Parathyroid adenoma (tissue), 2 donors: ENCODE measurements around the gene CLEC11A.

Source experiments
- H2AFZ ChIP-seq: fragments of 300-600 bp; sonication (generic); one replicate; pipeline ENCODE4 v1.7.0; 2017; ENCODE audit warnings: antibody characterized with exemption, mild to moderate bottlenecking
- H3K27ac ChIP-seq: fragments of 300-600 bp; sonication (generic); one replicate; pipeline ENCODE4 v1.7.0; 2017
- H3K27me3 ChIP-seq: fragments of 300-600 bp; sonication (generic); one replicate; pipeline ENCODE4 v1.7.0; 2017; ENCODE audit warnings: low read length; ENCODE audit not compliant: control insufficient read depth, insufficient read depth
- H3K36me3 ChIP-seq: fragments of 300-600 bp; sonication (generic); one replicate; pipeline ENCODE4 v1.7.0; 2017; ENCODE audit warnings: low read length; ENCODE audit not compliant: control insufficient read depth, insufficient read depth
- H3K4me1 ChIP-seq: fragments of 300-600 bp; sonication (generic); one replicate; pipeline ENCODE4 v1.7.0; 2017; ENCODE audit warnings: control low read depth
- H3K4me2 ChIP-seq: fragments of 300-600 bp; sonication (generic); one replicate; pipeline ENCODE4 v1.7.0; 2017; ENCODE audit warnings: low read length
- H3K4me3 ChIP-seq: fragments of 300-600 bp; sonication (generic); one replicate; pipeline ENCODE4 v1.7.0; 2017; ENCODE audit warnings: low read depth, low read length
- H3K79me2 ChIP-seq: fragments of 300-600 bp; sonication (generic); one replicate; pipeline ENCODE4 v1.7.0; 2017; ENCODE audit warnings: control low read depth
- H3K9ac ChIP-seq: fragments of 300-600 bp; sonication (generic); one replicate; pipeline ENCODE4 v1.7.0; 2017; ENCODE audit warnings: mild to moderate bottlenecking
- H3K9me3 ChIP-seq: fragments of 300-600 bp; sonication (generic); one replicate; pipeline ENCODE4 v1.7.0; 2017; ENCODE audit warnings: low read length; ENCODE audit not compliant: control insufficient read depth
- TF ChIP-seq, protein P1 (sequence below): fragments of 300-600 bp; sonication (generic); IDR thresholded peaks from one replicate; pipeline ENCODE4 v1.7.0; 2017; ENCODE audit warnings: antibody characterized with exemption, mild to moderate bottlenecking
- donor health status: primary hyperparathyroidism.

CLEC11A gene

DNA sequence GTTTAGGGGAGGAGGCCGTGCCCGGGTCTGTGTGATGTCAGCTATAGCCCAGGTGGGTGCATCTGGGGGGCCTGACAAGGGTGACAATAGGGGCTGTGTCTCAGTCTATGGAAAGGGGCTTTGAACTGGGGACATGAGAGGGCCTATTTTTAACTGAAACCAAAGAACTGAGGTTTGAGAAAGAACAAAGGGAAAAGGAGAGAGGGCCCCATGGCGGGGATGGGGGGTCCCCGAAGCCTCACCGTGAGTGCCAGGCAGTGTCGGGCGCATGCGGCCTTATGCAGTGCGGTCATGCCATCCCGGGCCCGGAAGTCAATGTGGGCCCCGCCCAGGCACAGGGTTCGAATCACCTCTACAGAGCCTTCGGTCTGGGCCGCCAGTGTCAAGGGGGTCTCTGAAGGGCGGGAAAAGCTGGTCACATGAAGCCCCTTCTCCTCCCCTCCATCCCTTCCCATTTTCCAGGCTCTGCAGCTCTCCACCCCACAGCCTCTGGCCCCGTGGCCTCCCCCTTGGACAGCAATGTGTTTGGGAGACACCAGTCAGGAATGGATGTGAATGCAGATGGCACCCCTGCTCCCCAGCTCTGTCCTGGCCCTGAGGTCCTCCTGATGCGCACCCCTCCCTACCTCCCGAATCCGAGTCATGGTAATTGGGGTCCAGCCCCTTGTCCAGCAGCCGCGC lies 9.5 kb upstream of the CLEC11A start:
- no peak overlapping the region for H3K4me3 ChIP-seq
- no peaks in the 10 kb centered on the region for H3K36me3 ChIP-seq
- H3K4me2 ChIP-seq: no peak overlapping the region
- no peaks in the 10 kb centered on the region for H3K27me3 ChIP-seq
- no peaks in the 10 kb centered on the region for H3K4me1 ChIP-seq
- TF ChIP-seq, protein P1, sequence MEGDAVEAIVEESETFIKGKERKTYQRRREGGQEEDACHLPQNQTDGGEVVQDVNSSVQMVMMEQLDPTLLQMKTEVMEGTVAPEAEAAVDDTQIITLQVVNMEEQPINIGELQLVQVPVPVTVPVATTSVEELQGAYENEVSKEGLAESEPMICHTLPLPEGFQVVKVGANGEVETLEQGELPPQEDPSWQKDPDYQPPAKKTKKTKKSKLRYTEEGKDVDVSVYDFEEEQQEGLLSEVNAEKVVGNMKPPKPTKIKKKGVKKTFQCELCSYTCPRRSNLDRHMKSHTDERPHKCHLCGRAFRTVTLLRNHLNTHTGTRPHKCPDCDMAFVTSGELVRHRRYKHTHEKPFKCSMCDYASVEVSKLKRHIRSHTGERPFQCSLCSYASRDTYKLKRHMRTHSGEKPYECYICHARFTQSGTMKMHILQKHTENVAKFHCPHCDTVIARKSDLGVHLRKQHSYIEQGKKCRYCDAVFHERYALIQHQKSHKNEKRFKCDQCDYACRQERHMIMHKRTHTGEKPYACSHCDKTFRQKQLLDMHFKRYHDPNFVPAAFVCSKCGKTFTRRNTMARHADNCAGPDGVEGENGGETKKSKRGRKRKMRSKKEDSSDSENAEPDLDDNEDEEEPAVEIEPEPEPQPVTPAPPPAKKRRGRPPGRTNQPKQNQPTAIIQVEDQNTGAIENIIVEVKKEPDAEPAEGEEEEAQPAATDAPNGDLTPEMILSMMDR: no peak
- no peak overlapping the region for H3K27ac ChIP-seq
- no peak overlapping the region for H2AFZ ChIP-seq
- H3K9me3 ChIP-seq: no peaks in the 10 kb centered on the region
- H3K79me2 ChIP-seq: no peaks in the 10 kb centered on the region
- H3K9ac ChIP-seq: no peak overlapping the region

DNA sequence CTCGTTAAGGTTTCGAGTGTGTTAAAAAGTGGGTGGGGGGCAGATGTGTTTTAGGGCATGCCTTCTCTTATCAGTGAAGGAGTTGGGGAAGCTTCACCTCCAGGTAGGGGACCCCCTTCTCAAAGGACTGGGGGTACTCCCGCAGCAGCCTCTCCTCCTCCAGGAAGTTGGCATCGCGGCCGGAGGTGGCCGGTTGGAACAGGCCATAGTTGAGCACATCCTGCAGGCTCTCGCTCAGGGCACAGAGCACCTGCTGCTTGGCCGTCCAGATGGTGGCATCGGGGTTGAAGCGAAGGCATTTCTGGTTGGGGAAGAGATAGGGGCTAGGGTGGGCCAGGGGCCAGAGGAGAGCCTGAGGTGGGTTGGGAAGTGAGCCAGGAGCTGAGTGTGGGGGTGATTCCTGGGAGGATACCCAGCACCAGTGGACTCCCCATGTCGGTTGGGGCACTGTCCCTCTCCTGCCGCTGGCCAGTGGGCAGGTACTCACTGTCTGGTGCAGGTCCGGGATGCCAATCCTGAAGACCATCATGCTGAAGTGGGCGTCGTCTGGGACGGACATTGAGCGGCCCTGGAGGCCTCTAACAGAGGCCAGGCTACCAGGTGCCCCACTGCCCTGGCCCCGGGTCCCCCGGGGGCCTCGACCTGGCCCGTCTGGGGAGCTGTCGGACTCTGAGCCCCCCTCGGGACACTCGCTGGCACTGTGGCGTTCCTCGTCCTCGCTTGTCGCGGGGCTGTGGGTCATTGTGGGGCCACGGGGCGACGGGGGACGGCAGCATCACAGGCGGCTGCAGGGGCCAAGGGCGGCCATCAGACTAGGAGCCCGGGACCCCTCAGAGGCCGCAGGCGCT lies 6.8 kb upstream of the CLEC11A start:
- TF ChIP-seq, protein P1: no peak
- no peaks in the 10 kb centered on the region for H3K9me3 ChIP-seq
- H3K27ac ChIP-seq: no peak overlapping the region
- no peaks in the 10 kb centered on the region for H3K79me2 ChIP-seq
- no peaks in the 10 kb centered on the region for H3K4me1 ChIP-seq
- no peaks in the 10 kb centered on the region for H3K27me3 ChIP-seq
- H2AFZ ChIP-seq: no peak overlapping the region
- H3K4me2 ChIP-seq: no peak overlapping the region
- H3K36me3 ChIP-seq: no peaks in the 10 kb centered on the region
- H3K4me3 ChIP-seq: no peak overlapping the region
- no peak overlapping the region for H3K9ac ChIP-seq

DNA sequence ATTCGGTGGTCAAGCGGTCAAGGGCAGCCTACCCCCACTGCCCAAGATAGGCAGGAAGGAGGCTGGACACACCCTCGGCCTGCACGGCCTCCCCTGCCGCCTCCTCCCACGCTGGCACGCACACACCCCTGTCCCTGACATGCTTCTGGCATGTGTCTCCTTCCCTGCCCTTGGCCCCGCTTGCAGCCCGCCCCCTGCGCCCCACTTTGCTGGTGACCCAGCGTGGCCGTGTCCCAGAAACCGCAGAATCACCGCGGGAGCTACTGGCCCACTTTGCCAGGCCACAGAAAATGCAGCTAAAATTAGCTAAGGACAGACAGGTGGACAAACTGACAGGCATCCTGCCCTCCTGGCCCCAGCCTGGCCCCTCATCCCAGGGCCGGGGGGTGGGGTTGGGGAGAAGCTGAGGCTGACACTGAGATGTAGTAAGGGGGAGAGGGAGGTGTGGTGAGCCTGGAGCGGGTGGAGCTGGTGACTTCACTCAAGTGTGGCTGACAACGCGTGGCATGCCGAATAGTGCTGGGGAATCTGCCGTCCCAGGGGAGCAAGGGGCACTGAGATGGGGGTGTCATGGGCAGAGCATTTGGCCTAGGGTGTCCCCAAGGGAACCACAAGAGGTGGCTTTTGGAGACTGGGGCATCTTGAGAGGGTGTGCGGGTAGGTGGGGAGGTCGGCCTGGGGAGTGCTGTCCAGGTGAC lies 6.0 kb upstream of the CLEC11A start:
- no peak overlapping the region for H3K4me2 ChIP-seq
- H2AFZ ChIP-seq: no peak overlapping the region
- no peaks in the 10 kb centered on the region for H3K9me3 ChIP-seq
- no peaks in the 10 kb centered on the region for H3K27me3 ChIP-seq
- H3K79me2 ChIP-seq: no peaks in the 10 kb centered on the region
- H3K4me1 ChIP-seq: no peaks in the 10 kb centered on the region
- H3K4me3 ChIP-seq: no peak overlapping the region
- TF ChIP-seq, protein P1: no peak
- H3K9ac ChIP-seq: no peak overlapping the region
- H3K27ac ChIP-seq: no peak overlapping the region
- no peaks in the 10 kb centered on the region for H3K36me3 ChIP-seq

DNA sequence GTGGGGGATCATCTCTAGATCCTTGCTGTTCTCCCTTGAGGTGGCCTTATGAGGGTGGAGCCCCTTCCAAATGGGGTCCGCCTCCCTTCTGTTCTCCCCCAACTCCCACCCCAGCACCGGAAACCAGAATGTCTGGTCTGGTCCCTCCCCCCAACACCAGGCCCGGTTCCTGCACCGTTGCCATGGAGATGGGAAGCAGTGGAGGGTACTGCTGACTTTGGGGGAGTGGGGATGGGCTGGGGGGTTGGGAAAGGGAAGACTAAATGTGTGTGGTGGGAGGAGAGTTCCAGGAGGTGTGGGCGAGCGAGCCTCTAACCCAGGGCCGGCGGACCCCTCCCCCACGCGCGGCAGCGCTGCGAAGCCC lies 5.3 kb upstream of the CLEC11A start:
- no peaks in the 10 kb centered on the region for H3K4me1 ChIP-seq
- H3K27ac ChIP-seq: no peak overlapping the region
- no peaks in the 10 kb centered on the region for H3K79me2 ChIP-seq
- no peaks in the 10 kb centered on the region for H3K27me3 ChIP-seq
- no peaks in the 10 kb centered on the region for H3K9me3 ChIP-seq
- H3K4me2 ChIP-seq: peak overlapping the region; percentile 70
- H3K9ac ChIP-seq: no peak overlapping the region
- H2AFZ ChIP-seq: no peak overlapping the region
- H3K4me3 ChIP-seq: no peak overlapping the region
- TF ChIP-seq, protein P1: no peak
- H3K36me3 ChIP-seq: no peaks in the 10 kb centered on the region
